Dedifferentiated amniotic fluid mesenchymal stem cell (primary cell): ENCODE data around the gene DNAJC27.

Source experiments
- DNase-seq: peaks from one replicate; pipeline ENCODE4 v3.0.0-alpha.2; 2016; ENCODE audit errors: extremely low spot score

Gene DNAJC27

DNA sequence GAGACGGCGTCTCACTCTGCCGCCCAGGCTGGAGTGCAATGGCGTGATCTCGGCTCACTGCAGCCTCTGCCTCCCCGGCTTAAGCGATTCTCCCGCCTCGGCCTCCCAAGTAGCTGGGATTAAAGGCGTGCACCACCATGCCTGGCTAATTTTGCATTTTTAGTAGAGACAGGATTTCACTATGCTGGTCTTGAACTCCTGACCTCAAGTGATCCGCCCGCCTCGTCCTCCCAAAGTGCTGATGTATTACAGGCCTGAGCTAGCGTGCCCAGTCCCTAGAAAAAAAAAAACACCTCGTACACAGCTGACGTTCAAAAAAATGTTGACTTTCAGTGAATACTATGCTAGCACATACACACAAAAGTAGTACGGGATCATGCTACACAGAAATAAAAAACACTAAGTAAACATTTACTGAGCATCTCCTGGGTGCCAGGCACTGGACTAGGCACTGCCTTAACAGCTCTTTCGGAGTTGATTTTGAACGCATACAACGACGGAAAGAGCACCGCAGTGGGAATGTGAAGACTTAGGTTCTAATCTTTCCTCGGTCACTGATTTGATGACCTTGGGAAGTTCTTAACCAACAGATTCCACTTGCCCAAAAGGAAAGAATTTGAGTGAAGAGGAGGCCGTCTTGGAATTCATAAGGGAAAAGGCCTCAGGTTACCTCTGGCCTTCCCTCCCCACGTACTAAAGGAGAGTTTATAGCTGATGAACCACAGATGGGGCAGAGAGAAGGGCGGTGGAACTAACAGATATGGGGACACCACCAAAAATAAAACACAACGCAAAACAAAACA, 1.1 kb downstream of the DNAJC27 start:
- DNase-seq, result no peak

DNA sequence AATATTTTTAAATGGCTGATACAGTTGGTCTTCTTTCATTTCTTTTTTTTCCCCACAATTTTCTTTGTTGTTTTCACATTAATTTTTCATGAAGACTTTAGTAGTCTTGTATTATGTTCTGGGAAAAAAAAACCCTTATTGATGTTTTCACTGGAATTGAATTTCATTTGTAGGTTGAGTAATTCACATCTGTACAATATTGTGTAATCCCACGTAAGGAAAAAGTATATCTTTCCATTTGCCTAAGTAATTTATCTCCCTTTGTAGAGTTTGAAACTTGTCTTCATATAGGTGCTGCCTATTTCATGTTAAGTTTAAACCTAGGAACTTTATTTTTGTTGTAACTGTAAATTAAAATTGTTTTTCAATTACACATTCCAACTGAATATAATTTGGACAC, 2.0 kb downstream of the DNAJC27 start:
- DNase-seq, result no peak

DNA sequence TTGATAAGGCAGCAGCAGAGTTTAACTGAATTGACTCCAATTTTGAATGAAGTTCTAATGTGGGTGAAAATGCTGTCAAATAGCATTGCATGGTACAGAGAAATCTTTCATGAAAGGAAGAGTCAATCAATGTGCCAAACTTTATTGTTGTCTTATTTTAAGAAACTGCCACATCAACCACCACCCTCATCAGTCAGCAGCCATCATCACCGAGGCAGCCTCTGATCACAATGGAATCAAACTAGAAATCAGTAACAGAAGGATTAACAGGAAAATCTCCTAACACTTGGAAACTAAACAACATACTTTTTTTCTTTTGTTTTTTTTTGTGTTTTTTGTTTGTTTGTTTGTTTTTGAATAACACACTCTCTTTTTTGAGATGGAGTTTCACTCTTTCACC, 9.9 kb downstream of the DNAJC27 start:
- no peak for DNase-seq

DNA sequence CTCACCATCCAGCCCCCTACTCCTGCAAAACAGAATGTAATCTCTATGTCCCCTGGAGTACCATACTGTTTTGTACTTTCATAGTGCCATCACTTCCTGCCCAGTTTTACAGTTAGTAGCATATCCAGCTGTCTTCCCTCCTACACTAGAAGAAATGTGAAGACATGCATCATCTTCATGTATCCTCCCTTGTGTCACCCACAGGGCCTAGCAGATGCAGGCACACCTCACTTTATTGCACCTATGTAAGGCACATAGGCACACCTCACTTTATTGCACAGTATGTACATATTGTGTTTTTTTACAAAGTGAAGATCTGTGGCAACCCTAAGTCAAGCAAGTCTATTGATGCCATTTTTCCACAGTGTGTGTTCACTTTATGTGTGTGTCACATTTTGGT, 12.0 kb downstream of the DNAJC27 start:
- DNase-seq, result no peak

DNA sequence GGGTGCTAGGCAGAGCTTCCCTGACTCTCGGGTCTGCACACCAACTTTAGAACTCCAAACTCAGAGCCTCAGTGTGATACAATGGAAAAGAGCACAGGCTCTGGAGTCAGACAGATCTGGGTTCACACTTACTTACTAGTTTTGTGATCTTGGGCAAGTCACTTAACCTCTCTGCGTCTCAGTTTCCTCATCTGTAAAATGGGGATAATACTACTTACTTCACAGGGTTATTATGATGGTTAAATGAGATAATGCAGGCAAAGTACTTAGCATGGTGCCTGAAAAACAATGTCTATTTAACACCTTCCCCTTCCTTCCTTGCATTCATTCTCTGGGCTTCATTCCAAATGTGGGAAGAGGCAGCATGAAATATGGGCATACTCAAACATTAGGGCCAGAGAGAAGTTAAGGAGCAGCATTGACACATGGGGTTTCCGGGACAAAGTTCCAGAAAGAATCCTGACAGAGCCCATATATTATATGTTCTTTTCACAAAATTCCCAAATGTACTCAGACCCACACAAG, 13.3 kb downstream of the DNAJC27 start:
- no peak for DNase-seq

DNA sequence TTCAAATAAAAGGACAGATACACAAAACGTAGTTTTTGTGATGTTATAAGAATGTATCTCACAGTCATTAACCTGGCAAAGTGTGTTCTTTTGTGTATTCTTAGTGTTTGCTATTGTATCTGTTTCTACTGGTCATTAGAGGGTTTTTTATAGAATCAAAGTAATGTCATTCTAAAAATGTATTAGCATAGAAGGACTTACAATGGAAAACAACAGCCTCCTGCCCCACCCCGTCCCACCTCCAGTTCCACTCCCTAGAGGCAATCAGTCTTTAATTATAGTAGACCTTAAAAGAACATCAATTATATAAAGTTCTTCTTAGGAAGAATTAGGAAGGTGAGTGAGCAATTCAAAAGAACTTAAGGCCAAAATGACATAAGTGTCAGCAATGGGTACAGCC, 13.8 kb downstream of the DNAJC27 start:
- no peak for DNase-seq

DNA sequence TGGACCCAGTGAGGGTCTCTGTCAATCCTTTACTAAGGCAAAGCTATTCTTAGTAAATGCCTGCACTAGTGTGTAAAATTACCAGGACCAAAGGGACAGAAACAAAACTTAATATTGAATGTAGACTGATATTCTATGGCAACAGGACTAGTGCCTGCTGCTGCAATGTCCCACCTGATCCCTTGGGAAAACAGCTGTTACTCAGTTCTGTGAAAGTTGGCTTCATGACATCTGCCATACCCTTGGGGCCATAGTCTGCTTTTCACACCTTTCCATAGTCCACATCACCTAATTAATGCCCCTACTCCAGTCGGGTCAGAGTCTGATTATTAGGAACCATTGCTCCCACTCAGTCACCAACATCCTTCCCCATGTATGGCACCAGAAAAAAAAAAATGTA, 14.5 kb downstream of the DNAJC27 start:
- DNase-seq, result no peak

DNA sequence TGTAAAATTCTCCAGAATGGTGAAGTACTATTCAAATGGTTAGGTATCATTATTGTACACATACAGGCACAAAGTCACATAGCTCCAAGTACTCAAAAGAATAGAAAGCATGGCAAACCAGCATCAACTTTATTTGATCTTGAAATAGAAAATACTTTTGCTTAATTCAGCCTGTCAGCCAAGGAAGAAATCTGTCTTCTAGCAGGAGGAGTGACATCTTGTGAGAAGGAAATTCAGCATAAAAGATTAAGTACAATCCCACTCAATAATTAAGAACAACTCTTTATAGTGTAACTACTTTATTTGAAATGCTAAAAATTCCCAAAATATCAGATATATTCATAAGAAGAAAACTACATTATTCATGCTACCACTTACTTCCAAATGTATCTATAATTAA, 15.8 kb downstream of the DNAJC27 start:
- DNase-seq, result no peak

DNA sequence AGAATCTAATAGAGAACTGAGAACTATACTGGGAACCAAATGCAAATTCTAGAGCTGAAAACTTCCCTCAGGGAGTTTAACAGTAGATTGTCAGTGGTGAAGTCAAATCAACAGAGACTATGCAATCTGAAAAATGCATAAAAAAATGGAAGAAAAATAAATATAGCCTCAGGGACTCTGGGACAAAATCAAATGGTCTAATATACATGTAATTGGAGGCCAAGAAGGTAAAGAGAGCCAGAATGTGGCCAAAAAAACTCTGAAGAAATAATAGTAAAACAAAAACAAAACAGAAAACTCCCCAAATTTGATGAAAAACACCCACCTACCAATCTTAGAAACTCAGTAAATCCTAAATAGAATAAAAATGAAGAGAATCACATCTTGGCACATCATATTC, 16.5 kb downstream of the DNAJC27 start:
- DNase-seq, result no peak

DNA sequence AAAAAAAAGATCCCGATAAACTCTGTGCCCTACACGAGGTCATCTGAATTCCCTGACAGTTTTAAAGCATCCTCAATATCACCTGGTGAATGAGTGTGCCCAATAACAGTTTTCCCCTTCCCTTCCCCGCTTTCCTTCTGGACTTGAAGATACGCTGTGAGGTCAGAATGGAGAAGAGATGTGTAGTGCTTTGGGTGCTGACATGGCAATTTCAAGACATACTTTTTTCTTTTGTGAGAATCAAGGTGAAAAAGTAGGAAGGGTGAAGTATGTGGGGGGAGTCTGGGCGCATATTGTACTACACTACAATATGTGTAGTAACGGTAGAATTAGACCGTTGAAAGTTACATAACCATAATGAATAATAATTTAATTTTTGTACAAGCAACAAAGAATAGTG, 21.7 kb downstream of the DNAJC27 start:
- no peak for DNase-seq

DNA sequence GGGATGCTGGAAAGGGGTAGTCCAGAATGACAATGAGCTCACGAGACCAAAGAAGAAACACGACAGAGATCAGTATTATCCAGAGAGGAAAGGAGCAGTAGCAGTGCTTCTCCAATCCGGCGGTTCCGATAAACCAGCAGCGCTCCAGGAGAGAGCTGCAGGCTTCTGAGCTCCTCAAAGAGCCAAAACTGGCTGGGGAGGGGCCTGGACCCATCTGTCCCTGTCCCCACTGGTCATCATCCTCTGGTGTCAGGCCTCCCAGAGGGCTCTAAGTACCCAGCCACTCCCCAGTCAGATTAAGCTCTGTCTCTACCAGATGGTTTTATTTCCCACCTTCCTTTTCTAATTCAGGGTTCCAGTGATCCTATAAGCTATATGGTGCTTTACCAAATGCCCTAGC, 23.2 kb downstream of the DNAJC27 start:
- no peak for DNase-seq

DNA sequence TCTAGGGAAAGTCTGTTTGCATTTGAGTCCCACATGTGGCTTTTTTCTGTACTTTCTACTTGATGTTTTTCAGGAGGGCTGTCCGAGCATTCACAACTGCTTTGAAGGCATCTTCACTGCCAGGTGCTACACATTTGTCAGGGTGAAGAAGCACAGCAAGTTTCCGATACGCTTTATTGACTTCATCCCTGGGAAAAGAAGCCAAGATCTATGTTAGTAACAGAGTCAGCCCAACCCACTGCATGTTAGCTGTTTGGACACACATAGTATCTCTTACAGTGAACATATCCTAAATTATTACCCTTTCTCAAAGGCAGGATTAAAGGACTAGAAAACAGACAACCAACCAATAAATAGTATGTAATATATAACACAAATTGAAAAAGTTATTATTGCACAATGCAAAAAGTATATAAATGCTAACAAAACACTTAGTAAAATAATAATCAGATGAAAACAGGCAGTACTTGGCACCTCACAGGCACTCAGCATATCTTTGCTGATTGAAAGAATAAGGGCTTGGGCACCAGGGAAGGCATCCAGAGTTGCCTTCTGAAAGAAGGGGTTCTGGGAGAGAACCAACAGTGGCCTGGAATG, 24.1 kb downstream of the DNAJC27 start:
- no peak for DNase-seq

DNA sequence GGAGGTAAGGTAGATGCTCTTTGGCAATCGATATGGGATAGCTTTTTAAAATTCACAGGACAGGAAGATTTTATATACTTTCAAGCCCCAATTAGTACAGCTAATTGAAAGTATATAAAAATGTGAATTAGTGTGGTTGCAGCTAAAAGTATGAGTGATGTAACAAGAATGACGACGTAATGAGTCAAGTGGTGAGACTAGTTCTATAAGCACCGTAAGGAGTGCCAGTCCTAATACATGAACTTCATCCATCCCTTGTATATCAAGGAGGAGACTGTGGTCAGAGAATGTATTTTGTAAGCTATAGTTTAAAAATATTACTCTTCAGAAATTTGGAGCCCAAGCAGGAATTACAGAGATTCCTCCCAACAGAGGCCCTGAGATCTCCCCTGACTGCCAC, 25.8 kb downstream of the DNAJC27 start:
- DNase-seq, result no peak

DNA sequence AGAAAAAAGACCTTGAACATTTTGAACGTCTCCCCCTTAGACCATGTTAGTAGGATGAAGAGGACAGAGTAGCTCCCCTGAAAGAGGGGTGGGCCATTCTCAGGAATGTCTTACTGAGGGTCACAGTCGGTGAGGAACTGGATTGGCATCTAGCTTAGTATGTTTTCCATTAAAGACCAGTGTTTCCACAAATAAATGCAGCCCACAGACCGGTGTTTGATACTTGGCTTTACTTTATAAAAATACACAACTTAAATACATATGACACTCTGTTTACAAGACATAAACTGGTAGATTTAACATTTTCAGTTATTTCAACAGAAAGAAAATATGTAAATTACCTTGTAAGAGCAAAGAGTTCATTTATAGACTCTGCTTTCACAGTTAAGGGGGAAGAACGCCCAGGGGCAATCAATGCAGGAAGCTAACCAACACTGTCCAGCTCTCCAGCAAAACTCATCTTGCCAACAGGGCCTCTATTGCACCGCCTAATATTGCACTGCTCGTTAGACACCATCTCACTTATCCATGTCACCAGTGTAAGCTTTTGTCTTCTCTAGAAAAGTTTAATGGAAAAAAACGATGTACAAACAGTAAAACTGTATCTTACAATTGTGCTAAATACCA, 28.2 kb downstream of the DNAJC27 start:
- no peak for DNase-seq

DNA sequence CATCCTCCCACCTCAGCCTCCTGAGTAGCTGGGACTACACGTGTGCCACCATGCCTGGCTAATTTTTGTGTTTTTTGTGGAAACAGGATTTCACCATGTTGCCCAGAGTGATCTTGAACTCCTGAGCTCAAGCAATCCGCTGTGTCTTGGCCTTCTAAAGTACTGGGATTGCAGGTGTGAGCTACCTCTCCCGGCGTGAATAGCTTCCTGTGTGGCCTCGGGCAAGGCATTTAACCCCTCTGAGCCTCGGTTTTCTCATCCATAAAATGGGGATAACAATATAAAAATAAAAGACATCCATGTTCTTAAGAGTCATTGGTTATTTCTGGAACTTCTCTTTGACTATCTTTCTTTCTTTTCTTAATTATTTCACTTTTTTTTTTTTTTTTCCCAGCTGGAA, 32.4 kb downstream of the DNAJC27 start:
- DNase-seq, result no peak

DNA sequence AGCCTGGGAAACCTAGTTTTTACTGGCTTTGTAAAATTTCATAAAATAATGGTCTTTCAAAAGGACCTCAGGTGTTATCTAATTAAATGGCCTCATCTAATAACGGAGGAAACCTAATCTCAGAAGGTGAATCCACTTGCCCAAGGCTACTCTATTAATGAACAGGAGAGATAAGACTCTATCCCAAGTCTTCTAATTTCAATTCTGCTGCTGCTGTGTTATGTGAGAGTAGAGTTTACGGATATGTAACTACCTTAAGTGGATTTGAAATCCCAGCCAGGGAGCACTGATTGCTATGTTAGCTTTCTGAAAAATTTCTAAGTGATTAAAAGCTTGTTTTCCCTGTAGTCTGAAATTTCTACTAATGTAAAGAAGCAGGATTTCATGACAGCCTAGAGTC, 34.5 kb downstream of the DNAJC27 start:
- DNase-seq, result no peak

DNA sequence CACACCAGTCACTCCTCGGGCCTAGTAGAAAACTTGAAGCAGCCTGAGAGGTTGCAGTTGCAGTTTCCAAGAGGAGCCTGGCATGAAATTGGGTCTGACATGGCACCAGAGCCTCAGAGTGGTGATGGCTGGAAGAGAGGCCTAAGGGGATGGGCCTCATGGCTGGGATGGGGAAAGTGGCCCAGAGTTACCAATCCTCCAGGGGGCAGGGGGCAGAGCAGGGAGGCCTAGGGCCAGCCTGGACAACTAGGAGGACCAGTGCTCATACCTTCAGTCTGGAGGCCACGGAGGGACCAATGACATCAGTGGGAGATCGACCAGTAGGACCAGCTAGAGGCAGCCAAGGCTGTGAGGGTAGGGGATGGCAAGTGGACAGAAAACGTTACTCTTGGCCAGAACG, 36.6 kb downstream of the DNAJC27 start:
- DNase-seq, result no peak

DNA sequence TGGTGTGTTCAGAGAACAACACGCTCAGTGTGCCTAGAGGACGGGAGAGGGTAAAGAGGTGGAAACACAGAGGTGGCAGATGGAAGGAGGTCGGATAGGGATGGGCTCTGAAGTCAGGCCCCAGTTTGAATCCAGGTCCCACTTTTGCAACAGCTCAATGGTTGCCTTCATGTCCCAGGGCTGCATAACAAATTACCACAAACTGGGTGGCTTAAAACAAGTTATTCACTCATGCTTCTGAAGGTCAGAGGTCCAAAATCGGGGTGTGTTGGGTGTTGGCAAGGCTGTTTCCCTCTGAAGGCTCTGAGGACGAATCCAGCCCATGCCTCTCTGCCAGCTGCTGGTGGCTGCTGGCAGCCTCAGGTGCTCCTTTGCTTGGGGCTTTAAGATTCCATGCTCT, 39.0 kb downstream of the DNAJC27 start:
- DNase-seq, result no peak

DNA sequence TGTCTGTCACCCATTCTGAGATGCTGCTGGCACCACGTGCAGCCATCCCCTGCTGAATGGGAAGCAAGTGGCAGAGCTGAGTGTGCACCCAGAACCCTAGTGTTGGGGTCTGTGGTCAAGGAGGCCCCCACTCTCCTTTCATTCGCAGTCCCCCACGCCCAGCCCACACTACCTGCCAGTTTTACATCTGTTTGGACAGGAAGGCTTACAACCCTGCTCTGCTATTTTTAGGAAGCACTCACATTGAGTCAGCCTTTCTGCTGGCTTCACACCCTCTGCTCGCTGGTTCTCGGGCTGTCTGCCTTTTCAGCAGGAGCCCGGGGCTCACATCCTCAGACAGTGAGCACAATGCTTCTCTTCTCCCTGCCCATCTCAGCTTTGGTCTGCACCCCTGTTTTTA, 41.0 kb downstream of the DNAJC27 start:
- DNase-seq, result no peak

DNA sequence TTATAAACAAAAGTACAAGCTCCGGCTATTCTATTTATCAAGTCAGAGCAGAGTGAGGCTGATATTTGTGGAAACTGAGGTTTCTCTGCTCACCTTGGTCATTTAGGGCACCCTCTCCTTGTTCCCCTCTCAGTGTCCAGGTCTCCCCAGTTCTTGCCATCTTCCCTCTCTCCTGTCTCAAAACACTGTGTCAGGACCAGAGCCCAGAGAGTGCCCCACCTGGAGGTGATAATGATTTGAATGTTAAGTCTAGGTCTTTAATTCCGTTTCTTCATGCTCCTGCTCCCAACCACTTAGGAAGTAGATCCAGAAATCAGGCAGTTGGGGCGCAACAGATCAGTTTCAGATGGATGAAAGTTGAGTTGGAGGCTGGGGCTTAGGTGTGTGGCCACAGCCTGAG, 42.5 kb downstream of the DNAJC27 start:
- no peak for DNase-seq

DNA sequence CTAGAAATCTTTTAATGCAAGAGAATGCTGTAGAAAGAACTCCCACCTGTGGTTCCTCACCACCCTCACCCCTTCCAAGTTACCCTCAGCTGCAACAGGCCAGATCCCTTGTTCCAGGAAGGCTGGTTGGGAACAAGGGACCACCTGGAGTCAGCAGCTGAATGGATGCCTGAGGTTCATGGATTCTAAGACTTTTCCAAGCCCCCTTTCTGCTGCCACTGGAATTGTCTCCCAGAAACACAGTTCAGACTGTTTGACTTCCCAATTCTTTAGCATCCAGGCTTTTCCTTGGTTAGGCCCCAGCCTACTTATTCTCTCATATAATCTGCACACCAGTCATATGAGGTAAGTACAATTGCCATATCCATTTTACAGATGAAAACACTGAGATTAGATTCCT, 43.7 kb downstream of the DNAJC27 start:
- DNase-seq, result no peak

DNA sequence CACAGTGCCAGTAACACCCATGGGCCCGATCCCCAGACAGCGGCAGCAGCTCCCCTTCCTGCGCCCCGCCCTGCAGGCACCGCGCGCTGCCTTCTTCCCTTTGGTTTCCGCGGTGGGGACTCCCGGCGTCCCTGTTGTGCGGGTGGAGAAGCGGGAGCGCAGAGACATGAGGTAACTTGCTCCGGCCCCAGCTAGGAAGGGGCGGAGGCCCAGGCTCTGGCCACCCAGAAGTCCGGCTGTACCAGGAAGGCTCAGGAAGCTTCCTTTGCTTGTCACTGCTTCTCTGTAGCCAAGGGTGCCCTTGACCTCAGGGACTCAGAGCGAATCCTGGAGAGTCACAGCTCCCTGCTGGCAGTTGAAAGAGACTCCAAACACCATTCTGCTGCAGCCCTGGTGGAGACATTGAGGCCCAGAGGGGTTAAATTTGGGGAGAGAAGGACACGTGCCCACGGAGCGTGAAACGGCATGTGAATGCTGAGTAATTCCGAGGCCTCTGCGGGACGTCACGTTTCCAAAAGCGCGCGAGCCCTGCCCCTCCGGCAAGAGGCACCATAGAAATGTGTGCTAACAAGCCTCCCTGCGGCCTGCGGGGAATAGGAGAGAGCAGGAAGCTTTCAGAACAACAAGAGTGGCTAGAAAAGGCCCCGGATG, 45.0 kb downstream of the DNAJC27 start:
- DNase-seq, result no peak

DNA sequence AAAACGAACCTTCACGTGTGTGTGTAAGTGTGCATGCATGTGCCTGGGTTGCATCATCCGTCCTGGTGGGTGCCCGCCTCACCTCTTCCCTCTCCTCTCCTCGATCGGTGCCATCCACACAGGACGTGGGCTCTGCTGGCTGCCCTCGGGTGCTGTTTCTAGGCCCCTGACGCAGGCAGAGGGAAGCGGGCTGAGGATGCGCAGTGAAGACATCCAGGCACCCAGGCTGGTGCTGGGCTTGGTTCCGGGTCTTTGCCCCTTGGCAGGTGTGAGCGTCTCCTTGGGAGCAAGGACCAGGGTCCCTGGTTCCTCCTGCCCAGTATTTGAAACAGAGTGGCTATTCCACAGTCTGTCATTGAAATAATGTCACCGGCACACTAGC, 45.5 kb downstream of the DNAJC27 start:
- DNase-seq, result no peak
